ENCODE data around the gene ISL1.

The ISL1 gene

DNA sequence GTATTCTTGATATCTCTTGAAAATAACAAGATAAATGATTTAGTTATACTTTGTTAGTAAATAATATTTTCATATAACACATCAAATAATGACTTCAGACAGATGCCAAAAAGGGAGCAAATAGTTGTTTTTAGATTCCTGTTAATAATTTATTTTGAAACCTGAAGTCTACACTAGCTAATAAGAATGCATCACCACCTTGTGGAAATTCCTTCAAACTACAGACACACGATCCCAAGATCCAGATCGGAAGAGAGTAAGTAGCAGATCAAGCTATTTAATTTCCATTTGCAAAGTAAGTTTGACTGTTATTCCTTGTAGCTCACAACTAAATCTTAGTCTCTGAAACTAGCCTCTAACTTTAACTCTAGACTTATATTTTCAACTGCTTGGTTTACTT lies 35.5 kb upstream of the ISL1 start:
- no peak overlapping the region for H3K4me3 ChIP-seq (ENCODE audit: low read depth, low read length)
- H2AFZ ChIP-seq (ENCODE audit: insufficient read depth, low read length, poor library complexity) = no peak overlapping the region
- no peak overlapping the region for H3K4me2 ChIP-seq (ENCODE audit: low read length)
- no peak overlapping the region for H3K23ac ChIP-seq (ENCODE audit: low read length)
- H3K27me3 ChIP-seq (ENCODE audit: insufficient read depth, low read length) = no peaks in the 10 kb centered on the region
- H3K79me2 ChIP-seq (ENCODE audit: control insufficient read depth, insufficient read depth, low read length, poor library complexity) = no peaks in the 10 kb centered on the region
- no peak for DNase-seq
- H3K9me3 ChIP-seq (ENCODE audit: insufficient read depth, low read depth, low read length) = peaks cover 4% of the 10 kb centered on the region
- no peak overlapping the region for H2AK5ac ChIP-seq (ENCODE audit: low read length)
- H3K79me1 ChIP-seq (ENCODE audit: low read length) = no peaks in the 10 kb centered on the region
- WGBS (ENCODE audit: extremely low coverage, insufficient coverage, insufficient read length) = no CpG with 5 or more reads among the region's 2 CpGs
- H3K18ac ChIP-seq (ENCODE audit: low read length) = no peak overlapping the region
- H3K27ac ChIP-seq (ENCODE audit: low read depth, low read length) = no peak overlapping the region
- H3K4ac ChIP-seq (ENCODE audit: low read depth, low read length) = no peak overlapping the region
- no peak overlapping the region for H2BK5ac ChIP-seq (ENCODE audit: low read depth, low read length, poor library complexity)
- H2BK12ac ChIP-seq (ENCODE audit: low read length) = no peak overlapping the region
- peaks cover 0 to 1% of the 10 kb centered on the region in 2 experiments for H3K36me3 ChIP-seq (ENCODE audit: control insufficient read depth in 1 of 2, insufficient read depth in 2 of 2, low read length in 2 of 2)
- no peak overlapping the region for H3K9ac ChIP-seq (ENCODE audit: low read length)
- H3K4me1 ChIP-seq (ENCODE audit: control insufficient read depth in 1 of 2, insufficient read depth in 2 of 2, low read length in 2 of 2) = no peaks in the 10 kb centered on the region
- no peak overlapping the region for H4K91ac ChIP-seq (ENCODE audit: low read depth, low read length)
- H4K8ac ChIP-seq (ENCODE audit: low read depth, low read length) = no peak overlapping the region
- no peak overlapping the region for H4K12ac ChIP-seq (ENCODE audit: low read depth, low read length)
- no peak overlapping the region for H3K14ac ChIP-seq (ENCODE audit: low read length)
- H2BK120ac ChIP-seq (ENCODE audit: insufficient read depth, low read length, poor library complexity) = no peak overlapping the region

DNA sequence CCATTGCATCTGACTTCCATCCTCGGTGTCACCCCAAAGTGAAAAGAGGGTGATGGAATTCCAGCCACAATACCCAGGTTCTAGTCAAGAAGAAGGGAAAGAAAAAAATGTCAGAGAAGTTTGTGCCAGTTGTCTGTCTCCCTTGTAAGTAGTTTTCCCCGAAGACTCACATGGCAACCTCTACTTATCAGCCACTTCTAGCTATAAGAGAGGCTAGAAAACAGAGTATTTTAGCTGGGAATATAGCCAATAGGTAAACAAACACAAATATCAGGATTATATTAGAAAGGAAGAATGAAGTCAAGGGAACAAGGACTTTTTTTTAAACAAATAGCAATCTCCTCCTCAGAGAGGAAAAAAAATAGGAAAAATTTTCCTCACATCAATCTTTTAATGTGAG lies 12.2 kb upstream of the ISL1 start:
- Histone ChIP-seq H3K14ac (ENCODE audit: low read length) (no peak overlapping the region), H3K36me3 (ENCODE audit: control insufficient read depth in 1 of 2, insufficient read depth in 2 of 2, low read length in 2 of 2) (no peaks in the 10 kb centered on the region), H3K79me1 (ENCODE audit: low read length) (no peaks in the 10 kb centered on the region), H3K27ac (ENCODE audit: low read depth, low read length) (no peak overlapping the region), H2BK5ac (ENCODE audit: low read depth, low read length, poor library complexity) (no peak overlapping the region), H3K9ac (ENCODE audit: low read length) (no peak overlapping the region), H2AK5ac (ENCODE audit: low read length) (no peak overlapping the region), H3K4me1 (ENCODE audit: control insufficient read depth in 1 of 2, insufficient read depth in 2 of 2, low read length in 2 of 2) (no peaks in the 10 kb centered on the region), H2BK12ac (ENCODE audit: low read length) (no peak overlapping the region), H3K23ac (ENCODE audit: low read length) (no peak overlapping the region), H3K4ac (ENCODE audit: low read depth, low read length) (no peak overlapping the region), H3K18ac (ENCODE audit: low read length) (no peak overlapping the region), H2AFZ (ENCODE audit: insufficient read depth, low read length, poor library complexity) (no peak overlapping the region), H4K91ac (ENCODE audit: low read depth, low read length) (no peak overlapping the region), H3K79me2 (ENCODE audit: control insufficient read depth, insufficient read depth, low read length, poor library complexity) (no peaks in the 10 kb centered on the region), H3K4me3 (ENCODE audit: low read depth, low read length) (no peak overlapping the region), H4K12ac (ENCODE audit: low read depth, low read length) (no peak overlapping the region), H3K9me3 (ENCODE audit: insufficient read depth, low read depth, low read length) (no peaks in the 10 kb centered on the region), H2BK120ac (ENCODE audit: insufficient read depth, low read length, poor library complexity) (no peak overlapping the region), H3K4me2 (ENCODE audit: low read length) (no peak overlapping the region), H4K8ac (ENCODE audit: low read depth, low read length) (no peak overlapping the region), H3K27me3 (ENCODE audit: insufficient read depth, low read length) (no peaks in the 10 kb centered on the region)
- no peak for DNase-seq
- no CpG with 5 or more reads among the region's 2 CpGs for WGBS (ENCODE audit: extremely low coverage, insufficient coverage, insufficient read length)

DNA sequence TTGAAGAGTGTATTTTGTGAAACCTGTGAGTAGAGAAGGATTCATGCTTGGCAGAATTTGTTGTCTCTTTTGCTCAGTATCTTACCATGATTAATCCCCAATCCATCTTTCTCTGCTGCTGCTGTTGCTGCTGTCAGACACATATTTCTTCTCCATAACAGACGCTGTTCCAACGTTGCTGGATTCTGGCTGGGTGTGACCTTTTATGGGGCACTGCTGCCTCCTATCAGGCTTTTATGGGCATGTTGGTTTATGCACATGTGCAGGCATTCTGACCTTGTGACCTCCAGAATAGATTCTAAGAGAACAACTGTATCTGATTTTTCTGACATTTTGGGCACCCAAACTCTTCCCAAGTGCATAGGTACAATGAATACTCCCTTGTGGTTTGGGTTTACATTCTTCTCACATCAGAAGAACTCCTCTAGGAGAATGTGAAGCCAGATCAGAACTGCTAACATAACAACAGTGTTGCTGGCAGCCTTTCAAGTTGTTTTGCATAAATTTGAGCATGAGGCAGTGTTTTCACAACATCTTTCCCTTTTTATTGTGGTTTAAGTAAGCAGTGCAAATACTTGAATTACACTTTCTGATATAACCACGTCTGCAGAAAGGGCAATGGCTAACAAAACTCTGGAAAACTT lies 9.2 kb upstream of the ISL1 start:
- no peak overlapping the region for H3K9ac ChIP-seq (ENCODE audit: low read length)
- H3K79me2 ChIP-seq (ENCODE audit: control insufficient read depth, insufficient read depth, low read length, poor library complexity) = no peaks in the 10 kb centered on the region
- H3K4me3 ChIP-seq (ENCODE audit: low read depth, low read length) = no peak overlapping the region
- H3K4ac ChIP-seq (ENCODE audit: low read depth, low read length) = no peak overlapping the region
- H2BK5ac ChIP-seq (ENCODE audit: low read depth, low read length, poor library complexity) = no peak overlapping the region
- no peak overlapping the region for H3K23ac ChIP-seq (ENCODE audit: low read length)
- no CpG with 5 or more reads among the region's 3 CpGs for WGBS (ENCODE audit: extremely low coverage, insufficient coverage, insufficient read length)
- H2BK12ac ChIP-seq (ENCODE audit: low read length) = no peak overlapping the region
- H3K14ac ChIP-seq (ENCODE audit: low read length) = no peak overlapping the region
- no peak overlapping the region for H3K27ac ChIP-seq (ENCODE audit: low read depth, low read length)
- no peak overlapping the region for H4K12ac ChIP-seq (ENCODE audit: low read depth, low read length)
- no peak overlapping the region for H3K18ac ChIP-seq (ENCODE audit: low read length)
- H2AK5ac ChIP-seq (ENCODE audit: low read length) = no peak overlapping the region
- H2AFZ ChIP-seq (ENCODE audit: insufficient read depth, low read length, poor library complexity) = no peak overlapping the region
- H3K4me2 ChIP-seq (ENCODE audit: low read length) = no peak overlapping the region
- no peak overlapping the region for H4K91ac ChIP-seq (ENCODE audit: low read depth, low read length)
- H2BK120ac ChIP-seq (ENCODE audit: insufficient read depth, low read length, poor library complexity) = no peak overlapping the region
- DNase-seq = no peak
- H3K27me3 ChIP-seq (ENCODE audit: insufficient read depth, low read length) = no peaks in the 10 kb centered on the region
- no peak overlapping the region for H4K8ac ChIP-seq (ENCODE audit: low read depth, low read length)
- H3K4me1 ChIP-seq (ENCODE audit: control insufficient read depth in 1 of 2, insufficient read depth in 2 of 2, low read length in 2 of 2) = peaks cover 4 to 13% of the 10 kb centered on the region in 2 experiments
- H3K36me3 ChIP-seq (ENCODE audit: control insufficient read depth in 1 of 2, insufficient read depth in 2 of 2, low read length in 2 of 2) = no peaks in the 10 kb centered on the region
- peaks cover 8% of the 10 kb centered on the region for H3K79me1 ChIP-seq (ENCODE audit: low read length)
- no peaks in the 10 kb centered on the region for H3K9me3 ChIP-seq (ENCODE audit: insufficient read depth, low read depth, low read length)

DNA sequence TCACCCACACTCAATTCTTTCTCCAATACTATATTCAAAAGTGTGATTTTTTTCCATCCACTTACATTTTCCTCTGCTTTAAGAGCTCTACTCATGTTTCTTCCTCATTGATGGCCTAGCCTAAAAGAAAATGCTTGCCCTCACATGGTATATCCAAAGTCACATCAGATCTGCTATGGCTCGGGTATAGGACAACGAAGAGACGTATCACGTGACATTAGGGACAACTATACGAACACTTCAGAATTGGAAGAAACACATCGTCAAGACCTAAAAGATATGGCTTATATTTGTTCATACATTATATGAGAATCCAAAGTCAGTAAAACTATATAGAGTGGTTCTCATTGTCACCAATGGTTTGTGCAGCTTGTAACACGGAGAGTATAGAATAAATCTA lies 8.2 kb upstream of the ISL1 start:
- H4K91ac ChIP-seq (ENCODE audit: low read depth, low read length) = no peak overlapping the region
- H3K79me2 ChIP-seq (ENCODE audit: control insufficient read depth, insufficient read depth, low read length, poor library complexity) = no peaks in the 10 kb centered on the region
- H3K9ac ChIP-seq (ENCODE audit: low read length) = no peak overlapping the region
- no peaks in the 10 kb centered on the region for H3K36me3 ChIP-seq (ENCODE audit: control insufficient read depth in 1 of 2, insufficient read depth in 2 of 2, low read length in 2 of 2)
- H3K79me1 ChIP-seq (ENCODE audit: low read length) = peaks cover 9% of the 10 kb centered on the region
- H3K14ac ChIP-seq (ENCODE audit: low read length) = no peak overlapping the region
- no peak overlapping the region for H4K12ac ChIP-seq (ENCODE audit: low read depth, low read length)
- H2BK12ac ChIP-seq (ENCODE audit: low read length) = no peak overlapping the region
- no peak overlapping the region for H2BK120ac ChIP-seq (ENCODE audit: insufficient read depth, low read length, poor library complexity)
- peaks cover 4 to 13% of the 10 kb centered on the region in 2 experiments for H3K4me1 ChIP-seq (ENCODE audit: control insufficient read depth in 1 of 2, insufficient read depth in 2 of 2, low read length in 2 of 2)
- no peak overlapping the region for H2AK5ac ChIP-seq (ENCODE audit: low read length)
- H3K4me3 ChIP-seq (ENCODE audit: low read depth, low read length) = no peak overlapping the region
- no peaks in the 10 kb centered on the region for H3K27me3 ChIP-seq (ENCODE audit: insufficient read depth, low read length)
- no peak overlapping the region for H3K27ac ChIP-seq (ENCODE audit: low read depth, low read length)
- WGBS (ENCODE audit: extremely low coverage, insufficient coverage, insufficient read length) = no CpG with 5 or more reads among the region's 7 CpGs
- H4K8ac ChIP-seq (ENCODE audit: low read depth, low read length) = no peak overlapping the region
- H3K4me2 ChIP-seq (ENCODE audit: low read length) = no peak overlapping the region
- no peak overlapping the region for H2BK5ac ChIP-seq (ENCODE audit: low read depth, low read length, poor library complexity)
- H3K9me3 ChIP-seq (ENCODE audit: insufficient read depth, low read depth, low read length) = no peaks in the 10 kb centered on the region
- H3K18ac ChIP-seq (ENCODE audit: low read length) = no peak overlapping the region
- no peak overlapping the region for H2AFZ ChIP-seq (ENCODE audit: insufficient read depth, low read length, poor library complexity)
- no peak for DNase-seq
- no peak overlapping the region for H3K23ac ChIP-seq (ENCODE audit: low read length)
- H3K4ac ChIP-seq (ENCODE audit: low read depth, low read length) = no peak overlapping the region
